MM.1S (cell line): ENCODE results near the gene WDPCP.

ENCODE experiments used
- CTCF ChIP-seq: fragments of 300-600 bp; sonication (generic); IDR thresholded peaks from 2 replicates; pipeline ENCODE4 v1.5.1; 2016; ENCODE audit warnings: antibody characterized with exemption, low read length, mixed read lengths
- EZH2 ChIP-seq: fragments of 300-600 bp; sonication (generic); optimal IDR thresholded peaks from 2 replicates; pipeline ENCODE3; 2017; ENCODE audit warnings: low read depth, mild to moderate bottlenecking, antibody characterized with exemption, low read length, mixed read lengths

- TF ChIP-seq CTCF (no peak), EZH2 (no peak)
Observed at GRCh38 chr2:63121055-63121834, 467.0 kb downstream of the WDPCP start.
